NK-92 treated with Interleukin-12 subunit alpha and Interleukin-12 subunit beta, amount 100 ng/mL, for 24 hours (cell line): ENCODE data around the gene LCOR.
"Not testable (repeated sequence)": the region's sequence is repeated elsewhere in the genome, so short reads cannot be mapped to it uniquely, and the experiment has no call there.

Experiments used
- DNase-seq: peaks from one replicate; lab custom pipeline; 2025; lab: John Stamatoyannopoulos, UW

Gene LCOR

DNA sequence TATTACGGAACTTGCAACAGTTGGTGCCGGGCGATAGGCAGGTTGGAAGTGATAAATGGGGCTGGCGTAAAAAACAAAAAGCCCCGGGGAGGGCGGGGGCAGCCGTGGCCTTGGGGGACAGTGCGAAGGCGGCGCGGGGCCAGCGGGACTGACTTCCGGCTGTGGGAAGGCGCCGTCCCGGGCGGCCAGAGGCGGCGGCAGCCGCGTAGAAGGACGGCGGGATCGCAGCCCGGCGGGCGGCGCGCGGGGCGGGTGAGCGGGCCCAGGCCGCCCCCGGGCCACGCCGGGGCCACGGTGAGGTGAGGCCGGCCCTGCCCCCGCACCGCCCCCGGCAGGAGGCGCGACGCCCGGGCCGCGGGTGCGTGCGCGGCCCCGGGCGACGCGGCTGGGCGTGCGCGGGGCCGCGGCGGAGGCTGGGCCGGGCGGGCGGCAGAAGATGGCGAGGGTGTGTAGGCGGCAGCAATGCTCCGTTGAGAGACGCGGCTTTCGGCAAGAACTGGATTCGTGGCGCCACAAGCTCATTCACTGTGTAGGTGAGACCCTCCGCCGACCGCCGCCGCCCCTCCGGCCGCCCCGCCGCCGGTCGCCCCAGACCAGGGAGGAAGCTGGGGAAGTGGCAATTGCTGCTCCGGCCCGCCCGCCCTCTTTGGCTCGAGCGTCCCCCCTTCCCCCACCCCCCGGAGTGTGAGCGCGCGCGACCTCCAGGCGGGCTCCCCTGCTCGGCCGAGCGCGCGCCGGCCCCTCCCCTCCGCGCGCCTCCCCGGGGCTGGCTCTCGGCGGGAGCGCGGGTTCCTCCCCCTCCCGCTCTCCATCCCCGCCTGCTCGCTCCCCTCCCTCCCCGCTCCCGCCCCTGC, at the start of gene LCOR:
TSS of gene LCOR (plus strand) at position 432 of the 854 bp plus-strand sequence. CDS start 116,760 bp downstream, outside the sequence.
- DNase-seq, result peak; percentile 85

DNA sequence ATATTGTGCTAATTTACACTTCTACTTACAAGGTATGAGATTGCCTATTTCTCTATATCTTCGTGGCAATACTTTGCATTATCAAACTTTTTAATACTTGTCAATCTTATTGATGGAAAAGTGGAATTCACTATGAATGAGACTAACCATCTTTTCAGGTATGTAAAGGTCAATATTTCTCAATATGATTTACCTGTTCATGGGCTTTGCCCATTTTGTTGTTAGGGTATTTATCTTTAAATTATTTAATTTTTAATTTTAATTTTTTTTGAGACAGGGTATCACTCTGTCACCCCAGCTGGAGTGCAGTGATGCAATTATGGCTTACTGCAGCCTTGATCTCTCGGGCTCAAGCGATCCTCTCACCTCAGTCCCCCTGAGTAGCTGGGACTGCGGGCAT, 47.8 kb upstream of the LCOR start:
- DNase-seq, result no peak

DNA sequence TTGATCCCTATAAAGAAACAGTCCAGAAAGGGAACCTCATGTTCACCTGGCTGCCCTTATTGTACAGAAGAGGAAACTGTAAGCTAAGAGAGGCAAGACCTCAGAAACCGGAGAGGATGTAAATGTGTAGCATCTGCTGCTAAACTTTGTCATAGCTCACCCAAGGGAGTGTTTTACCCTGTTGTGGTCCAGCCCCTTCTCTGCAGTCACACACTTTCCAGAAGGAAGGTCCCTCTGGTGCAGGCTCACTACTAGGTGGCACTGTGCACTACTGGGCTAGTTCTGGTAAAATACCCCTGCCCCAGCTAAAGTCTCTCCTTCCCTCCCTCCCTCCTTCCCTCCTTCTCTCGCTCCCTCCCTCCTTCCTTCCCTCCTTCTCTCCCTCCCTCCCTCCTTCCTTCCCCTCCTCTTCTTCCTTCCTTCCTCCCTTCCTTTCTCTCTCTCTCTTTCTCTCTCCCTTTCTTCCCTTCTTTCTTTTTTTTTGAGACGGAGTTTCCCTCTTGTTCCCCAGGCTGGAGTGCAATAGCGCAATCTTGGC, 42.5 kb upstream of the LCOR start:
- no peak for DNase-seq

DNA sequence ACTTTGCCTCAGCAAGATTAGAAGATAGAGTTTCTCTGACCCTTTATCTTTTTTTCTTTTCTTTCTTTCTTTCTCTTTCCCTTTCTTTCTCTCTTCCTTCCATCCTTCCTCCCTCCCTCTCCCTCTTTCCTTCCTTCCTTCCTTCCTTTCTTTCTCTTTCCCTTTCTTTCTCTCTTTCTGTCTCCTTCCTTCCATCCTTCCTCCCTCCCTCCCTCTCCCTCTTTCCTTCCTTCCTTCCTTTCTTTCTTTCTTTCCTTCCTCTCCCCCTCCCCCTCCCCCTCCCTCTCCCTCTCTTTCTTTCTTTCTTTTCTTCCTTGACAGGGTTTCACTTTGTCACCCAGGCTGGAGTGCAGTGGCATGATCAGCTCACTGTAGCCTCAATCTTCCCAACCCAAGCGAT, 40.2 kb upstream of the LCOR start:
- DNase-seq, result no peak

DNA sequence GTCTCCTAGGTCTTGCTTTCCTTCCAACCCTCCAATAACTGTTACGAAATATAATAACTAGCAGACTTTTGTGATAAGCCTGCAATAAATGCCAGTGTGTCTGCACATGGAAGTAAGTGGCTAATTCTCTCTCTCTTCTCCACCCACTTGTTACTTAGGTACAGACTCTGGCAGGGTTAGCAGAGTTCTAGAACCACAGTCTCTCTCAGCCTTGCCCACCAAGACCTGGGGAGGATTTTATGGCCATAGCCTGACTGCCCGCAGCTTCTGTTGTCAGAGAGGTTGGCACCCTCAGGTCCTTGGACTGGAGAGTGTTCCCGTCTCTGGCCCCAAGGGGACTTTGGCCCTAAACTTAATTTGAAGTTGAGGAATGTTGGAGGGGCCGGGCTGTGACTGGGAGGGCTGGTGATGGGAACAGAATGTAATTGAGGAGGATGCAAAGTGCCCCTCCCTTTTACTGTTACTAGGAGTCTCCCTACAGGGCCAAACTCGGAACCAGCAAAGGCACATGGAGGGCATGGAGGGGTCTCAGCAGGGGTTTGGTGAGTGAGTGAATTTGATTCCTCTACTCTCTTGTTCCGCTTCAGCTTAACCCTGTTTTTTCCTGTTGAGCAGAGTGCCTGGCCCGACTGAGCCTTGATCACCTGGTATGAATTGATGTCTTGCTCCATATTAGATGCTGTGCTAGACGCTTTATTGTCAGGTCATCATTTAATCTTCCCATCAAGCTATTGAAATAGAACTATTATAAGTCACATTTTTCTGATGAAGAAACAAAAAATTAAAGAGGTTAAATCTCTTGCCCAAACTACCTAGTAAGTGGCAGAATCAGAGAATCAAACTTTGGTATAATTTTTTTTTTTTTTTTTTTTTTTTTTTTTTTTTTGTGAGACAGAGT, 37.0 kb upstream of the LCOR start:
- DNase-seq, result no peak

DNA sequence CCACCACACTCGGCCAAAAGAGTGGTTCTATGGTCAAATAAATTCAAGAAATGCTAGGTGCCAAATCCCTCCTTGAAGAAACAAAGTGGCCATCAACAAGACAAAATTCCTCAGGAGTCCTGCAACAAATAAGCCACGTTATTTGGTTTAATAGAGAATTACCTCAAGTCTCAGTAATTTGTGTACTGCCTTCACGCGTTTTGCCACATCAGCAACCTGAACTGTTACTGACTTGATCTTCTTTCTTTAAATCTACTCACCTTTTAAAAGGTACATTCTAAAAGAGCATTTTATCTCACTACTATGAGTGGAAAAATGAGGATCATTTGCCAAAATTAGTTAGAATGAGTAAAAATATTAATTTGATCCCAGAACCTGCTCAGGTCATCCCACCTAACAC, 34.6 kb upstream of the LCOR start:
- DNase-seq, result no peak

DNA sequence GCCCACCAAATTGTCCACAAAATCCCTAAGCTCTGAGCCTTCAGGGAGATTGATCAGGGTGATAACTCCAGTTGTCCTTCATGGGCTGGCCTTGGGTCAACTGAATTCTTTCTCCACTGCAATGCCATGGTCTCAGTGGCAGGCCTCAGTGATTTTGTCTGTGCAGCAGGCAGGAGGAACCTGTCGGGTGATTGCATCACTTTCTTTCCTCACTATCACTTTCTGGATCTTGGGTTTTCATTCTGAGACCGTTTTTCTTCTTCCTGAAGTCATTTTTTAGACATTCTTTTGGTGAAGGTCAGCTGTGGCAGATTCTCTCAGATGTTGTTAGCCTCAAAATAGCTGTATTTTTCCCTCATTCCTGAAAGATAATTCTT, 28.8 kb upstream of the LCOR start:
- no peak for DNase-seq

DNA sequence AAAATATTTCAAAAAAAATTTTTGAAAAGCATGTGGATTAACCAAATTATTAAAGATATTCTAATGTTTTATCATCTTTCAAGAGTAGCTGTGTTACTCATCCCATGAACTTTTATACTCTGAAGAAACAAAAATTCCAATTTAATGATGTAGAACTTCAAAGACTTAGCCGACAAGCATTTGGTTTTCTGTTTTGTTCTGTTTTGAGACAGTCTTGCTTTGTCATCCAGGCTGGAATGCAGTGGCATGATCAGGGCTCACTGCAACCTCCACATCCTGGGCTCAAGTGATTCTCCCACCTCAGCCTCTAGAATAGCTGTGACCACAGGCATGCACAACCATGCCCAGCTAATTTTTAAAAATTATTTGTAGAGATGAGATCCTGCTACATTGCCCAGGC, 17.8 kb upstream of the LCOR start:
- no peak for DNase-seq

DNA sequence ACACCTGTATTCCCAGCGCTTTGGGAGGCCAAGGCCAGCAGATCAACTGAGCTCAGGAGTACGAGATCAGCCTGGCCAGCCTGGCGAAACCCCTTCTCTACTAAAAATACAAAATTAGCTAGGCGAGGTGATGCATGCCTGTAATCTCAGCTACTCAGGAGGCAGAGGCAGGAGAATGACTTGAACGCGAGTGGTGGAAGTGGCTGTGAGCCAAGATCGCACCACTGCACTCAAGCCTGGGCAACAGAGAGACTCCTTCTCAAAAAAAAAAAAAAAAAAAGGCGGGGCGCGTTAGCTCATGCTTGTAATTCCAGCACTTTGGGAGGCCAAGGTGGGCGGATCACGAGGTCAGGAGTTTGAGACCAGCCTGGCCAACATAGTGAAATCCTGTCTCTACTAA, 13.1 kb upstream of the LCOR start:
- DNase-seq, result not testable (repeated sequence)

DNA sequence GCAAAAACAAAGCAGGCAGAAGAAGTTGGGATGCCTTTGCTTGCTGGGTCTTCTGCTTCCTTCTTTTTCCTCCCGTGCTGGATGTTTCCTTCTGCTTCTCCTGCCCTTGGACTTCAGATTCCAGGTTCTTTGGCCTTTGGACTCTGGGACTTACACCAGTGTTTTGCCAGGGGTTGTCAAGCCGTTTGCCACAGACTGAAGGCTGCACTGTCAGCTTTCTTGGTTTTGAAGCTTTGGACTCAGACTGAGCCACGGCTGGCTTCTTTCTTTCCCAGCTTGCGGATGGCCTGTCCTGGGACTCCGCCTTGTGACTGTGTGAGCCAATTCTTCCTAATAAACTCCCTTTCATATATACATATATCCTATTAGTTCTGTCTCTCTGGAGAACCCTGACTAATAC, 11.3 kb upstream of the LCOR start:
- DNase-seq, result no peak

DNA sequence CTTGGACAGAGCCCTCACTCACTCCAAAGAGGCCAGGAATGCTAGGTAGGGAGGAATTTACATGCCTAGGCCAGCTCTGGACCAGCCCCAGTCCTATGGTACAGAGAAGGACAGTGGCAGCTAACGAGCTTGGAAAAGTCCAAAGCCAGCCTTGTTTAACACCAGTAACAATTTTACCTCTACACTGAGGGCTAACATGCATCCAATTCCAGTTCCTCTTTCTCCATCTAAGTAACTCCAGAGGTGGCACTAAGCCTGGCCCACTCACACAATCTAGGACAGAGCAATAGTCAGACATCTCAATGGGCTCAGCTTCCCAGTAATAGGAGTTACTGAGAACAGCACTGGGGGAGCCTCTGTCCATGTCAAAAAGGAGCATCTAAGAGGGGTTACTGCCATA, 5.7 kb upstream of the LCOR start:
- DNase-seq, result no peak

DNA sequence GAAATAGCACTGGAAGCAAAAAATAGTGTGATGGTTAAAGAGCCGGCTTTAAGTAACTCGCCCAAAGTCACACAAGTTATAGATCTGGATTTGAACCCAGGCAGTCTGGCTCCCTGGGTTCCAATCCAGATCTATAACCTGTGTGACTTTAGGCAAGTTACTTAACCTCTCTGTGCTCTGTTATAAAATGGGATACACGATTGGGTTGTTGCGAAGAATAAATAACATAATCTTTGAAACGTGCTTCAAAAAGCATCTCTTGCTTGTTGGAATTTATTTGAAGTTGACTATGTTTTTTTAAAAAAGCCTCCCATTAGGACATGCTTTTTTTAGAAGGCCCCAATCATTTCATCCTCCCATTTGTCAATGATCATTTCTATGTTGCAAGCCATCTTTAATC, 3.5 kb upstream of the LCOR start:
- no peak for DNase-seq

DNA sequence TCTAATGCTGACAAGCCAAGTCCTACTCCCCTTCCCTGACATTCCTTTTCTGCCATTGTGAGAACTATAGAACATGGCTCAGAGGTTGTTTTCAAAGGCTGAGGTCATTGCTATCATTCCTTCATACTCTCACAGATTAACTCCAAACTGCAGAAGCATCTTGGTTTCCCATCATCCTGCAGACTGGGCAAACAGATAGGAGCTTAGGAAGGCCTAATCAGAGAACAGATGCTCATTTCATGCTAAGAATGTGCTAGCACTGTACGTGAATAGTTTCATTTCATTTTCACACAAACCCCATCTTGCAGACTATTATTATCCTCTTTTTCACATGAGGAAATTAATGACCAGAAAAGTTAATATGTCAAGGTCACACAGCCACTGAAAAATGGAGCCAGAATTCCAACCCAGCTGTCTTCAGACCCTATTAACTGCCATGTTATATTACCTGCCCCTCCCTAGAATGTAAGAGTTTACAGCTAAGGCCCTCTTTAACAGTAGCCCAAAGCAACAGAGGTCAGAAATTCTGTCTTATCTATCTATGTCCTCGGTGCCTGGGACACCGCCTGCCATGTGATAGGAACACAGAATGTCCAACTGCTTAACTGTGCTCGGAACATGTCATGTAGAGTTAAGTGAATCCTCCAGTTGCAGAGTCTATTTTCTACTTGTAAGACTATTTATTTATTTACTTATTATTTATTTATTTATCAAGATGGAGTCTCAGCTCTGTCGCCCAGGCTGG, 2.9 kb upstream of the LCOR start:
- no peak for DNase-seq

DNA sequence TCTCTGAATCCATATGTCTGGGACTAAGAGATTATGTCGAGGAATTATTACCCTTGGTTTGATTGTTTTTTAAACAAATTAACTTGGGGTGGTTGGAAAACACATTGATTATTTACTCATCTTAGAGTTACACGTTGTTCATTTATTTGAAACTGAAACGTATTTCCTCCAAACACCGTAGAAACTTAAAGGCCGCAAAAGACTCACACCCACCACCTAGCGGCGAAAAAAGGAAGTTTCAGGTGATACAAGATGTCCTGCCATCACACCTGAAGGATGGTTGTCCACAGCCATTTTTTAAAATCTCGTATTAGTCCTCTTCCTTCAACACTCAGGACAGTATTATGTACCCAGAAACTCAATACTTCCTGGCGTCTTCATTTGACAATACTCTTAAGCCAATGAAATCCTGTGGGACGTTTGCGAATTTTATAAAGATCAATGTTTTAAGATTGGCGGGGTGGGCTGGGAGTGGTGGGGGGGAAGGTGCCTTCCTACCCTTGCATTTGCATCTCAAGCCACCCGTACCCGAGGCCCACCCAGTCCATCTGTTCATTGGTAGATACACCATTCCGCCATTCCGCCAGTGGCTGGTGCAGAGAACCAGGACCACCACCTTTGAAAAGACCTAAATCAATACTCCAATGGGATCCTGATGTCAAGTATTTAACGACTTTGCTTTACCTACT, 1.4 kb upstream of the LCOR start:
- peak; percentile 36 for DNase-seq

DNA sequence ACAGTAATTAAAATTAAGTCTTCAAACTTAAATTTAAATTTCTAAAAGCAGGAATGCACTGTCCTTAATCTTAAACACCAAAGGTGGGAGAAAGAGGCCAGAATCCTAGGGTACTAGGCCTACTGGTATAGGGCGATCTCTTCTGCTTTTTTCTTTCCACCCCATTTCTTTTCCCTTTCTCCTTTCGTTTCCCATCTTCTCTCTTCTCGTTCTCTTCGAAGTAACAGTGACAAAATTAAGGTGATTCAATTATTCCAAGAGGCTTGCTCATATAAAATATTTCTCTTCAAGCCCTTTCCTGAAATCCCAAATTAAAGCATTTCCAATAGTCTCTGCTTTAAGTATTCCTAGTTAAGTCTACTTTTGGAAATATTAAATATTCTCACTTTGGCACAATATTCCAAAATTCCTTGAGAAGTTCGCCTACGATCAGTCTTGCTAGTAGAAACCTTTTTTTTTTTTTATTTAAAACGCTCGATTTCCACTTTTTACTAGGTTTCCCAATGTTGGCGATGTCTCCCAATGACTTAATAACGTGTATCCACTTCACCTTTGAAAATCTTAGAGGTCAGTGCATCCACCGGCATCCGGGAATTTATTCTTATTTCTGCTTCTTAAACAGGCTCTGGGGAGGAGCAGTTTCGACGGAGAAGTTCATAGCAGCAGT, 765 bp upstream of the LCOR start:
- no peak for DNase-seq

DNA sequence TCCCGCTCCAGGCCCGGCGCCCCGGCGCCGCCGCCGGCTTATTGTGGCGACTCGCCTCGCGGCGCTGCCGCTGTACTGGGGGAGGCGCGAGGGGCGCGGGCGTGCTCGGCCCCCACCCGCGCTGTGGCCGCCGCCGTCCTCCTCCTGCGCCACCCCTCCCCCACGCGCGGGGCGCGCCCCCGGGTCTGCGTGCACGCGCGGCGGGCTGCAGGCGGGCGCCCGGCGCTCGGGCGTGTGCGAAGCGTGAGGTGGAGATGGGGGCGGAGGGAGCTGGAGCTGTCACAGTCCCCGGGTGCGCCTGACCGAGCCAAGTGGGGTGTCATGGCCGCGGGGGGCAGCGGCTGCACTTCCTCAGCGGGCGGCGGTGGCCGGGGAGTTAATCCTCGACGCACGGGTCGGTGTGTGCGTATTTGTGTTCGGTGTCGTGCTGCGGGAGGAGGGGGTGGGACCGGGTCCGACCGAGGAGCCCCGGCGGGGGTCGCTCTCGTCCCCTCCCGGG, 672 bp downstream of the LCOR start:
- DNase-seq, result peak; percentile 85

DNA sequence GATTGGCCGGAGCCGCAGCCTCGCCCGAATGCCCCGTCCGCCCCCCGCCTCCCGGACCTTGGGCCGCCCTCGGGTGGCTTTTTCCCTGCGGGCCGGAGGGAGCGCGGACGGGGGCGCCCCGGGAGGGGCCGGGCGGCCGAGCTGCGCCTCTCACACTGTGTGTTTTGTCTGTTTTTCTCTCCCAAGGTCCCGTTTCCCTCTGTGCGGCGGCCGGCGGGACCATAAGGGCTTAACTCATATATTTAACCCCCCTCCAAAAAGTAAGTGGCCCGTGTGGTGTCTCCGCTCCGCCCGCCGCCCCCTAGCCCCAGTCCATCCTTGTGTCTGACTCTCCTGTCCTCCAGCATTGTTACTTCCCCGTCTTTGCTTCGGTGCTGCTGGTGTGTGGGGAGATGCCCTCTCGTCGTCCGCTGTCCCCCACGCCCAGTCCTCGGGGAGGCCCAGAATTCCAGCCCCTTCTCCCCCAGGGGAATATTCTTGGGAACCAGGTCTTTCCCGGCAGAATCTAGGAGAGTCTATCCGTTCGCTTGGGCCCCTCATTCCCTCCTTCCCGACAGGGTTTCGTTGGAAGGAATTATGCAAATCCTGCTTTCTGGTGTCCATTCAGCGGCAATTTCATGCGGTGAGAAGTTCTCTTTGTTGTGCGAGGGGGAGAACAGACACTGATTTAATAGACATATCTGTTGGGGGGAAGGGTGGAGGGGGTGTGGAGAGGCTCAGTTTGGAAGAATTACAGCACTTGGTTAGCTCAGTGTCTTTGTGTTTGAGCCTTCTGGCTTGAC, 1.3 kb downstream of the LCOR start:
- no peak for DNase-seq

DNA sequence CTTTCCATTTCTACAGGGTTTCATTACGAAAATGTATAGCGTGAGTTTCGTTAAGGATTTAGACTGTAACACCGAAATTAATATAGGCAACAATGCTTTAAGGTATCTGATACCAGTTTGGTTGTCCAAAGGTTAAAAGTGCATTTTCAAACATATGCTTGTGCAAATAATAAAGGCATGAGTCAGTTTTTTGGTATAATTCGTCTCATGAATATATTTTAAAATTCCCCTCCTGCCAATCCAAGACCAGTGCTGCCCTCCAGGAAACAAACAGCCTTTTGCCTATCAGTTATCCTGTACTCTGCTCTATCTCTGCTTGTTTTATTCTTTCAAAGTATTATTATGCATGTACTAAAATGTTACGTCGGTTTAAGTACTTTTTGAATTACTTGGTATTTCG, 2.0 kb downstream of the LCOR start:
- no peak for DNase-seq

DNA sequence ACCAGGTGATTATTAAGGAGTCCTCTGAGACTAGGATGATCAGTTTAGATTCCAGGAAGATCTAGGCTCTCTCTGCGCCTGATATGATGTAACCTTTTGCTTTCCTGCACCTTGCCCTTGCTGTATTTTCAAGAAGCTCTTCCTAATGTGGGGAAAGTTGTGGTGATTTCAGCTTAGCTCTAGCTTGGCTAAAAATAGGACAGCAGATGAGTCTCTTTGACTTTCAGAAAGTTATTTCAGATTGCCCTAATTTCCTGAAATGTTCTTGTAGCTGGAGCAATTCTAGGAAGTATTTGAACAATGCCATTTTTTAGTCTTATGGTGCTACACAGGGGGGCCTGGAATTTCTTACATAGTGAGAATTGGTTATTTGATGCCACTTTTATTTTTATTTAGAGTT, 3.8 kb downstream of the LCOR start:
- DNase-seq, result no peak

DNA sequence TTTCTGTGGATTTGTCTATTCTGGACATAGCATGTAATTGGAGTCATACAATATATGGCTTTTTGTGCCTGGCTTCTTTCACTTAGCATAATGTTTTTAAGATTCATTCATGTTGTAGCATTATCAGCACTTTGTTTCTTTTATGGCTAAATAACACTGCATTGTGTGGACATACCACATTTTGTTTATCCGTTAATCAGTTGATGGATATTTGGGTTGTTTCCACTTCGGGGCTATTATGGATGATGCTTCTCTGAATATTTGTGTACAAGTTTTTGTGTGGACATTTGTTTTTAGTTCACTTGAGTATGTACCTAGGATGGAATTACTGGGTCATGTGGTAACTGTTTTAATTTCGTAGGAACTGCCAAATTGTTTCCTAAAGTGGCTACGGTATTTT, 6.4 kb downstream of the LCOR start:
- DNase-seq, result no peak
